C4-2B (cell line): Measurements from ENCODE around the gene SH2D7.

ENCODE experiments used
- H3K27ac ChIP-seq: fragments of 450-650 bp; 2 replicates; pipeline ENCODE4 v1.5.1; 2017
- ZFX ChIP-seq: fragments of 450-650 bp; IDR thresholded peaks from 2 replicates; pipeline ENCODE4 v1.6.1; 2017
- TF ChIP-seq, protein P1 (sequence below): fragments of 450-650 bp; conservative IDR thresholded peaks from 2 replicates; pipeline ENCODE4 v1.5.1; 2017; ENCODE audit warnings: mild to moderate bottlenecking

SH2D7 gene

DNA sequence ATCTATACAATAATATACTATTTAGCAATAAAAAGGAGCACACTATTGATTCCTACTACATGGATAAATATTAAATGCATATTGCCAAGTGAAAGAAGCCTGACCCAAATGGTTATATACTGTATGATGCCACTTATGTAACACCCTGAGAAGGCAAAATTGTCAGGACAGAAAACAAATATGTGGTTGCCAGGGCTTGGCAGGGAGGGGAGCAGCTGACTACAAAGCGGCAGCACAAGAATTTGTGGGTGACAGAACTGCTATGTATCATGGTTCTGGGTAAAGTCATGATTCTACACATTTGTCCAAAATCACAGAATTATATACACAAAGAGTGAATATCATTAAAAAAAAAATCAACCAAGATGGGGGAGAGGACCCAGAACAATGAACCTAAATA, 37.4 kb upstream of the SH2D7 start:
- TF ChIP-seq, protein P1, sequence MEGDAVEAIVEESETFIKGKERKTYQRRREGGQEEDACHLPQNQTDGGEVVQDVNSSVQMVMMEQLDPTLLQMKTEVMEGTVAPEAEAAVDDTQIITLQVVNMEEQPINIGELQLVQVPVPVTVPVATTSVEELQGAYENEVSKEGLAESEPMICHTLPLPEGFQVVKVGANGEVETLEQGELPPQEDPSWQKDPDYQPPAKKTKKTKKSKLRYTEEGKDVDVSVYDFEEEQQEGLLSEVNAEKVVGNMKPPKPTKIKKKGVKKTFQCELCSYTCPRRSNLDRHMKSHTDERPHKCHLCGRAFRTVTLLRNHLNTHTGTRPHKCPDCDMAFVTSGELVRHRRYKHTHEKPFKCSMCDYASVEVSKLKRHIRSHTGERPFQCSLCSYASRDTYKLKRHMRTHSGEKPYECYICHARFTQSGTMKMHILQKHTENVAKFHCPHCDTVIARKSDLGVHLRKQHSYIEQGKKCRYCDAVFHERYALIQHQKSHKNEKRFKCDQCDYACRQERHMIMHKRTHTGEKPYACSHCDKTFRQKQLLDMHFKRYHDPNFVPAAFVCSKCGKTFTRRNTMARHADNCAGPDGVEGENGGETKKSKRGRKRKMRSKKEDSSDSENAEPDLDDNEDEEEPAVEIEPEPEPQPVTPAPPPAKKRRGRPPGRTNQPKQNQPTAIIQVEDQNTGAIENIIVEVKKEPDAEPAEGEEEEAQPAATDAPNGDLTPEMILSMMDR, result no peak
- no peak for TF ChIP-seq ZFX
- H3K27ac ChIP-seq, result no peak overlapping the region

DNA sequence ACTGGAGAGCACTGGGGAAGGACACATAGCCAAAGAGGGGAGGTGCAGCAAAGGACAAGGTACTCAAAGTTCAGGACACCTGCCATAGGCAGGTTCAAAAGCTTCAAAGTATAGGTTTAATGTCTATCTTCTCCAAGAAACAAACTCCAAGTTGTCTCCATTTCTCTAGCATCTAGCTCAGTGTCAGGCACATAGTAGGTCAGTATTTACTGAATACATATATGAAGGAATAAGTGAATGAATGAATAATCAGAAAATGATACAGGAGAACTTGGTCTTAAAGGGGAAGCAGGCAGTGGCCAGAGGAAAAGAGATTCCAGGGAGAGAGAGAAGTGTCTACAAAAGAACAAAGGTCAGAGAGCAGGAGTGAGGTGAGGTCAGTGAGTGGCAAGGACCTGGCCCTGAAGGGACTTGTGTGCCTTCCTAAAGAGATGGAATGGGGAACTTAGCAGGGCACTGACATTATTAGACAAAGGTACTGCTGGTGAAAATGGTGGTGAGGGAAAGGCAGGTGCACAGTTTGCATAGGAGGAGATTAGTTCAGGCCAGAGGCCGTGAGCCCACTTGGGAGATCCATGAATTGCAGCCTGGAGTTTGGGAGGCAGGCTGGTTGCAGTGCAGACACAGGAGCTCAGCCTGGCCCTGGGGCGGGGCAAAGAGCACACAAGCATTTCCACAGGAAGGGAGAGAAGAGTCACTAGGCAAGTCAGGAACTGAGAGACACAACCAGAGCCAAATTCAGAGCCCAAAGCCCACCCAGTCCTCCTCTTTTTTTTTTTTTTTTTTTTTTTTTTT, 36.2 kb upstream of the SH2D7 start:
- no peak overlapping the region for H3K27ac ChIP-seq
- TF ChIP-seq, protein P1, result no peak
- no peak for TF ChIP-seq ZFX

DNA sequence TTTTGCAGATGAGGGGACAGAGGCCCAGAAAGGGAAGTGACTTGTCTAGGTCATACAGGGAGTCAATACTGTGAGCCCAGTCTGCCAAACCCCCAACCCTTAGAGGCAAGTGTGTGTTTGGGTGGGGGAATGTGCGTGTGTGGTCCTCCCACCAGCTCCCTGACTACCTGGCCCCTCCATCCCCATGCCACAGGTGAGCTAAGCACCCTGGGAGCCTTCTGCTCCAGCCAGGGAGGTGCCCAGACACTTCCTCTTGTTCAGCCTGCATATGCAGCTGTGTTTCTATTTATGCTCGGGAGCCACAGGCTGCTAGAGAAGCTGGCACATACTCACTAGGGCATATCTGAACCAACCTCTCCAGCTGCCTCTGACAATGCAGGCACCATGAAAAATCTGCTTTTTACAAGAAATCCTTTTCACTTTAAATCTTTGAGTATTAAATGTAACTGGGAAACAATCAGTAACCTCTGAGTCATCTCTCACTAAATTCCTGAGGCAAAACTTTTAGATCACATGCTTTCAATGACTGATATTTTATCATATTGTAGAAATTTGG, 35.6 kb upstream of the SH2D7 start:
- H3K27ac ChIP-seq, result no peak overlapping the region
- TF ChIP-seq, protein P1, result no peak
- TF ChIP-seq ZFX, result no peak

DNA sequence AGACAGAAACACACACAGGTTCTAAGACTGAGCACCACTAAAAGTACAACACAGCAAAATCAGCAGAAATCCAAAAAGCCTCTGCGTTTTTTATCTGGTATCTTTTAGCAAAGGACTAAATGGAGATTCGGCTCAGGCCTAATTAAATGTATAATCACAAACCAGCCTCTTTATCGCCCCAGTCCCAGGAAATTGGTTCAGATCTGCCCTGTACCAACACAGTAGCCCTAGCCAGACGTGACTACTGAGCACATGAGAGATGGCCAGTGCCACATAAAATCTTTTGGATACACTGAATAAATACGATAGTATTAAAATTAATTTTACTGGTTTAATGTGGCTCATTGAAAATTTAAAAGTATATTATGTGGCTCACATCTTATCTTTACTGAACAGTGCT, 34.6 kb upstream of the SH2D7 start:
- TF ChIP-seq, protein P1, result no peak
- TF ChIP-seq ZFX, result no peak
- peak overlapping the region; percentile 72; the same call in 1 of the 2 replicates for H3K27ac ChIP-seq

DNA sequence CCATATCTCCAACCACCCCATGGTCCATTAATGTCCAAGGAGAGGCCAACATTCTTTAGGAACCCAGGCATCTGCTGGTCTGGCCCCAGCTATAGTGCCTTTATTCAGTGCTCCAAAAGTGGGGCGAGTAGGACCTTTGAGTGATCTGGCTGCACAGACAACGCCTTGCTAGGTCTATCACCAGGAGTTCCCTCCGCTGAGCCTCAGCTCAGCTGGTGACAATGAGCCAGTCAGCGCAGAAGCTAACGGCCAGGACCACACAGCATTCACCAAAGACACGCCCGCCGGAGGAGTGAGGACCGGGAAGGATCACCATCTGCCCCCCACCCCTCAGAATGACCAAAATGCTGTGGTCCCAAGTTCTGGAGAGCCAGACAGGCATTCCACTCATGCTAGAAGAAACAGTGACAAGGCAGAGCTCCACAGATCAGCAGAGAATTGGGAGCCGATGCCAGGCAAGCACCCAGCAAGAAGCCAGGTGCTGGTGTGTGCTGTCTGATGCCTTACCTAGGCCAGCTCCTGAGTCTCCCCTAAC, 33.9 kb upstream of the SH2D7 start:
- H3K27ac ChIP-seq, result peak overlapping the region; percentile 72
- TF ChIP-seq, protein P1, result no peak
- TF ChIP-seq ZFX, result no peak

DNA sequence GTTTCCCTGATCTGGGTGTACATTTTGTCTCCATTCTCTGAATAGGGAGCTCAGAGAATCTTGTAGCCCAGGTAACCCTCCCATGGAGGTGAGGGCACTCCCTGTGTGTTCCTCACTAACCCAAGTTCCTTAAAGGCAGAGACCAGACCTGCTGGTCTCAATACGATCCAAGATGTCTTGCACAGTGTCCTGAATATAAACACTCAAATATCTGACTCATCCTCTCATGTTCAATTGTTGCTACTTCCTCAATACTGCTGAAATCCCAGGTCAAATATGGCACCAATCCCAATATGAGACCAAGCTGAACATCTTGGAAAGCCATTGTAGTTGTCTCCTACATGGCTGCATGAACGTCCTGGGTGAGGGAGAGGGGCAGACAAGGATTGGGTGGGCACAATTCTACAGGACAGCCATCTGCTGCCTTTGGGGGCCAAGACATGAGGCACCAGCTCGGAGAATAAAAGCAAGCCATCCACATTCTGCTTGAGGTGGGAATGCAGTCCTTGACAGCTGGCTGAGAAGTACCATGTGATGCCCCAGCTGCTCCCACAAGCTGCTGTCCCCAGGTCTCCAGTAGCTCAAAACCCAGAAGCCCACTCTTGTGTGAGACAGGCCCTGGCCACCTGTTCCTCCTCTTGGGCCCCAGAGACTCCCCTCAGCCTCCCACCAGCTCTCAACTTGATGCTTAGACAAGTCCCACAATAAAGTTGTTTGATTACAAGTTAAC, 33.1 kb upstream of the SH2D7 start:
- TF ChIP-seq, protein P1, result no peak
- TF ChIP-seq ZFX, result no peak
- peak overlapping the region; percentile 72 for H3K27ac ChIP-seq

DNA sequence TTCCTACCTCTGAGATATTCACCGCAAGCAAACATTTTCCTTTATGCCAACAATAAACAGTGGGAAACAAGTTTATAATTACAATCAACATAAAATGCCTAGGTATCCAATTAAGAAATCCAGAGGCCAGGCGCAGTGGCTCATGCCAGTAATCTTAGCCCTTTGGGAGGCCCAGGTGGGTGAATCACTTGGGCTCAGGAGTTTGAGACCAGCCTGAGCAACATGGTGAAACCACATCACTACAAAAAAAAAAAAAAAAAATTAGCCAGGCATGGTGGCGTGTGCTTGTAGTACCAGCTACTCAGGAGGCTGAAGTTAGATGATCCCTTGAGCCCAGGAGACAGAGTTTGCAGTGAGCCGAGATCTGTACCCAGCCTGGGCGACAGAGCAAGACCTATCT, 32.1 kb upstream of the SH2D7 start:
- H3K27ac ChIP-seq, result peak overlapping the region; percentile 72
- TF ChIP-seq, protein P1, result no peak
- TF ChIP-seq ZFX, result no peak
